Gastroesophageal sphincter (tissue), 4 donors: Measurements from ENCODE around the gene DPF3. TPM values are rescaled to one million over a fixed set of nuclear protein-coding genes. Genes with fewer than 3 reads are reported as not detected.

Source experiments
- ATAC-seq: fragments of 150-250 bp; one replicate; pipeline ENCODE4 v1.9.1; 2016; ENCODE audit warnings: mild to moderate bottlenecking, moderate library complexity
- H3K27ac ChIP-seq, 4 donors: fragments of 200-600 bp; sonication (generic) in 3 of 4; 1 replicate in 3 of 4; 2 replicates in 1 of 4; pipeline ENCODE4 v1.5.1; 2016 to 2019
- H3K27me3 ChIP-seq: fragments of 200-600 bp; sonication (generic); one replicate; pipeline ENCODE4 v1.5.1; 2019
- H3K36me3 ChIP-seq, 2 donors: fragments of 200-600 bp; sonication (generic); one replicate each; pipeline ENCODE4 v1.5.1; 2019; ENCODE audit warnings: control low read depth in 1 of 2
- H3K4me1 ChIP-seq, 3 donors: fragments of 200-600 bp; sonication (generic); 1 replicate in 2 of 3; 2 replicates in 1 of 3; pipeline ENCODE4 v1.5.1; 2016 to 2019; ENCODE audit warnings: control low read depth in 2 of 3
- H3K4me3 ChIP-seq, 2 donors: fragments of 200-600 bp; sonication (generic); one replicate each; pipeline ENCODE4 v1.5.1; 2019; ENCODE audit warnings: mild to moderate bottlenecking in 1 of 2, moderate library complexity in 1 of 2
- H3K9me3 ChIP-seq, 3 donors: fragments of 200-600 bp; sonication (generic); one replicate each; pipeline ENCODE4 v1.5.1; 2017 to 2019; ENCODE audit warnings: control low read depth in 2 of 3
- CTCF ChIP-seq, 4 experiments: fragments of 200-600 bp in 2 of 4; fragments of 450-650 bp in 2 of 4; sonication (generic) in 1 of 4; IDR thresholded peaks; one replicate each; pipeline ENCODE4 v1.5.1; 2017 to 2019; ENCODE audit warnings: antibody characterized with exemption in 4 of 4, mild to moderate bottlenecking in 2 of 4, moderate library complexity in 2 of 4
- EP300 ChIP-seq: sonication (generic); formaldehyde crosslinking; IDR thresholded peaks from one replicate; pipeline ENCODE4 v1.6.1; 2017; ENCODE audit warnings: antibody characterized with exemption, mild to moderate bottlenecking
- POLR2A ChIP-seq, 2 donors: fragments of 450-650 bp; IDR thresholded peaks; one replicate each; pipeline ENCODE4 v1.6.1; 2017; ENCODE audit warnings: antibody characterized with exemption in 2 of 2, mild to moderate bottlenecking in 2 of 2, moderate library complexity in 1 of 2
- POLR2AphosphoS5 ChIP-seq: sonication (generic); formaldehyde crosslinking; IDR thresholded peaks from one replicate; pipeline ENCODE4 v1.6.1; 2017; ENCODE audit warnings: antibody characterized with exemption
- WGBS, 2 donors: methylation state at CpG; one replicate each; pipeline ENCODE4 v1.1.5; 2018; ENCODE audit warnings: low coverage in 1 of 2; 5-methylcytosine and 5-hydroxymethylcytosine counted together
- total RNA-seq, 4 donors: library from RNA; depleted of rRNA; stranded (reverse); fragments of >200 nt; gene quantifications; one replicate each; pipeline ENCODE4 v1.1.0, GENCODE V29; 2016

The DPF3 gene
- total RNA-seq, 4 donors from 2014 or later, result 0.13 to 4.4 (median 2.1) TPM

DNA sequence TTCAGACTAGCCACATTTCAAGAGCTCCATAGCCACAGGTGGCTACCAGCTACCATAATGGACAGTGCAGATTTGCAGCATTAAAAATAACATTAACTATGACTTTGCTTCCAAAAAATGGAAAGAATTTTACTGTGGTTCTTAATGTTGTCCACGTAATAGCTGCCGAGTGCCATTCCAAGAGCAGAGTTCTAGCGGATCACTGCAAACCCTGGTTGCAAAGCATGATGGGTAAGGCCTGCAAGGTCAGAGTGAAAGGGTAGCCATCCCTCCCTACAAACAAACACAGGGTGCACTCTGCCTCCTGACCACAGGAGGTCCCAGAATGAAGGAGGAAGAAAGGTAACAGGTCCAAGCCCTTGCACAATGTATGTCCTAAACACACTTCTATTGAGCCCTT is 157.6 kb downstream of the DPF3 start:
- H3K27me3 ChIP-seq, result no peaks in the 10 kb centered on the region
- no peak for ATAC-seq
- no peaks in the 10 kb centered on the region for H3K36me3 ChIP-seq
- no peak for TF ChIP-seq POLR2A (IDR thresholded peaks at IDR 0.05)
- no peak for TF ChIP-seq POLR2AphosphoS5
- TF ChIP-seq CTCF (IDR thresholded peaks at IDR 0.05), result no peak
- no peak for TF ChIP-seq EP300
- no peak overlapping the region for H3K27ac ChIP-seq
- no peaks in the 10 kb centered on the region for H3K4me1 ChIP-seq
- H3K4me3 ChIP-seq, result no peak overlapping the region
- no peaks in the 10 kb centered on the region for H3K9me3 ChIP-seq
- 57 to 67% methylated on average over 2 to 3 of the region's 3 CpGs for WGBS, 2 donors

DNA sequence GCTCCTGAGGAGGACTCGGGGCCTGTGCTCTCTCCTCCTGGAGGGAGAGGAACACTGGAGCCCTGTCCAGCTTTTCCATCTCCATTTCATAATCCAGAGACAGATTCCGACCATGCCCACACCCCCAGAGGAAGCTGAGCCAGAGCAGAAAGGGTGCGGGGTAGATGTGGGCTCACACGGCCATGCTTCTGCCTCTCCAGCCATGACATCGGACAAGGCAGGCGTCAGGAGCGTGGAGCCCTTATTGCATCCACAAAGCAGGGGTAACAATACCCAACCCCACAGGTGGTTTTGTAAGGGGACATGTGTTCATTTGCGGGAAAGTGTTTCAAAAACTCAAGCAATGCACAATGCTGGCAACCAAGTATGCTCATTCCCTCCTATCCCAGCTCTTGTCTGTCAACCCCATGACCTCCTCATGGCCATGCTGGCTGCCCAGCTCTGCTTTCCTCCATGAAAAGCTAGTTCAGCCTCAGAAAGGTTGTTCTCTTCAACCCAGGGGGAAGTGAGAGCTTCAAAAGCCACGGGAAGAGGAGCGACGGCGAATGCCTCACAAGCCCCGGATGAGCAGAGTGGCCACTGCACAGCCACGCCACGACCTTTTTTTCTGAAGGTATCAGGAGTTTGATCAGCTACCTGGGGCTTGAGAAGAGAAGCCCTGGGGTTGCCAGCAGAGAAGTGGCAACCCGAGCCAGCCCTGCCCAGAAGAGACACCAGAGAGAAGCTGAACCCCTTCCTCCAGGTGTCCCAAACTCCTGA is 161.7 kb downstream of the DPF3 start:
- Histone ChIP-seq H3K27ac (no peak overlapping the region), H3K9me3 (no peaks in the 10 kb centered on the region), H3K4me1 (peaks cover 0 to under 1% (median 0%) of the 10 kb centered on the region in 3 donors), H3K27me3 (no peaks in the 10 kb centered on the region), H3K36me3 (no peaks in the 10 kb centered on the region), H3K4me3 (no peak overlapping the region)
- no peak for ATAC-seq
- TF ChIP-seq EP300 (no peak), POLR2AphosphoS5 (no peak), POLR2A (IDR thresholded peaks at IDR 0.05) (no peak), CTCF (IDR thresholded peaks at IDR 0.05) (no peak)
- WGBS, 2 donors, result 56 to 60% methylated on average over 1 of the region's 16 CpGs

- no peak for TF ChIP-seq POLR2AphosphoS5
- no peak for TF ChIP-seq POLR2A (IDR thresholded peaks at IDR 0.05)
- TF ChIP-seq CTCF (IDR thresholded peaks at IDR 0.05), result no peak
- TF ChIP-seq EP300, result no peak
- ATAC-seq, result no peak
- Histone ChIP-seq H3K9me3 (no peaks in the 10 kb centered on the region), H3K4me1 (peaks cover 0 to 8% (median 0%) of the 10 kb centered on the region in 3 donors), H3K27ac (no peak overlapping the region), H3K27me3 (no peaks in the 10 kb centered on the region), H3K36me3 (no peaks in the 10 kb centered on the region), H3K4me3 (no peak overlapping the region)
- WGBS, 2 donors, result 70 to 72% methylated on average over 2 to 12 of the region's 18 CpGs
These were observed 162.5 kb downstream of the DPF3 start for GRCh38 chr14:72731252-72732020.

- Histone ChIP-seq H3K4me1 (peaks cover 0 to 18% (median 0%) of the 10 kb centered on the region in 3 donors), H3K27me3 (no peaks in the 10 kb centered on the region), H3K36me3 (no peaks in the 10 kb centered on the region), H3K9me3 (no peaks in the 10 kb centered on the region), H3K27ac (no peak overlapping the region), H3K4me3 (no peak overlapping the region)
- ATAC-seq, result no peak
- TF ChIP-seq EP300, result no peak
- no peak for TF ChIP-seq POLR2AphosphoS5
- no peak for TF ChIP-seq CTCF (IDR thresholded peaks at IDR 0.05)
- TF ChIP-seq POLR2A (IDR thresholded peaks at IDR 0.05), result no peak
- 86 to 100% methylated on average over 4 of the region's 4 CpGs for WGBS, 2 donors
These were observed 163.4 kb downstream of the DPF3 start for GRCh38 chr14:72730468-72730867.
